SK-N-SH treated with all-trans-retinoic acid at 6 μM for 48 hours (cell line): ENCODE measurements around the gene METAP2.
"Not testable (repeated sequence)": the region's sequence is repeated elsewhere in the genome, so short reads cannot be mapped to it uniquely, and the experiment has no call there.

Experiments used
- ATAC-seq: fragments of 200-7000 bp; cut with Tn5 transposase; 3 replicates; pipeline ENCODE4 v1.9.1; 2020; ENCODE audit warnings: mild to moderate bottlenecking, moderate library complexity
- ARNTL ChIP-seq: fragments of 450-650 bp; formaldehyde crosslinking; IDR thresholded peaks from 2 replicates; pipeline ENCODE4 v1.5.0; 2020; ENCODE audit warnings: low read depth, mild to moderate bottlenecking, moderate library complexity, borderline replicate concordance
- BACH2 ChIP-seq: fragments of 250-450 bp; sonication (Bioruptor Pico); IDR thresholded peaks from 2 replicates; pipeline ENCODE4 v1.9.0; 2021; ENCODE audit warnings: mild to moderate bottlenecking, borderline replicate concordance
- CREB5 ChIP-seq: fragments of 250-450 bp; sonication (Bioruptor Pico); IDR thresholded peaks from 2 replicates; pipeline ENCODE4 v1.5.1; 2020; ENCODE audit warnings: low read depth, mild to moderate bottlenecking, moderate library complexity
- ESRRG ChIP-seq: fragments of 250-450 bp; sonication (Bioruptor Pico); IDR thresholded peaks from 2 replicates; pipeline ENCODE4 v1.6.1; 2021; ENCODE audit warnings: mild to moderate bottlenecking
- GLIS3 ChIP-seq: fragments of 250-450 bp; sonication (Bioruptor Pico); IDR thresholded peaks from 2 replicates; pipeline ENCODE4 v1.5.0; 2020; ENCODE audit warnings: mild to moderate bottlenecking, moderate library complexity
- ISL1 ChIP-seq: fragments of 250-450 bp; sonication (Bioruptor Pico); IDR thresholded peaks from 2 replicates; pipeline ENCODE4 v2.1.2; 2022; ENCODE audit warnings: mild to moderate bottlenecking, moderate library complexity
- OSR1 ChIP-seq: fragments of 250-450 bp; sonication (Bioruptor Pico); IDR thresholded peaks from 2 replicates; pipeline ENCODE4 v1.8.0; 2022; ENCODE audit warnings: moderate library complexity, mild to moderate bottlenecking, inconsistent platforms
- PPARA ChIP-seq: fragments of 250-450 bp; sonication (Bioruptor Pico); IDR thresholded peaks from 2 replicates; pipeline ENCODE4 v1.5.0; 2020; ENCODE audit warnings: mild to moderate bottlenecking, borderline replicate concordance
- RARB ChIP-seq: fragments of 250-450 bp; sonication (Bioruptor Pico); IDR thresholded peaks from 2 replicates; pipeline ENCODE4 v1.8.0; 2021; ENCODE audit warnings: mild to moderate bottlenecking, moderate library complexity
- SNAI2 ChIP-seq: fragments of 250-450 bp; sonication (Bioruptor Pico); IDR thresholded peaks from 2 replicates; pipeline ENCODE4 v1.5.0; 2020; ENCODE audit warnings: mild to moderate bottlenecking, moderate library complexity
- TOX ChIP-seq: fragments of 250-450 bp; sonication (Bioruptor Pico); IDR thresholded peaks from 2 replicates; pipeline ENCODE4 v1.8.0; 2021; ENCODE audit warnings: mild to moderate bottlenecking, moderate library complexity, borderline replicate concordance
- TSHZ2 ChIP-seq: fragments of 250-450 bp; sonication (Bioruptor Pico); IDR thresholded peaks from 2 replicates; pipeline ENCODE4 v1.5.0; 2020; ENCODE audit warnings: mild to moderate bottlenecking, moderate library complexity
- ZC3H10 ChIP-seq: fragments of 250-450 bp; sonication (Bioruptor Pico); IDR thresholded peaks from 2 replicates; pipeline ENCODE4 v1.5.1; 2021; ENCODE audit warnings: mild to moderate bottlenecking, moderate library complexity
- ZFP3 ChIP-seq: fragments of 250-450 bp; sonication (Bioruptor Pico); IDR thresholded peaks from 2 replicates; pipeline ENCODE4 v1.5.0; 2020; ENCODE audit warnings: mild to moderate bottlenecking, moderate library complexity
- ZFP30 ChIP-seq: fragments of 450-650 bp; formaldehyde crosslinking; IDR thresholded peaks from 2 replicates; pipeline ENCODE4 v1.5.0; 2022; ENCODE audit warnings: mild to moderate bottlenecking, moderate library complexity
- ZNF70 ChIP-seq: fragments of 450-650 bp; formaldehyde crosslinking; IDR thresholded peaks from 2 replicates; pipeline ENCODE4 v1.5.0; 2020; ENCODE audit warnings: mild to moderate bottlenecking, moderate library complexity
- TF ChIP-seq, protein P1 (sequence below): fragments of 250-450 bp; sonication (Bioruptor Pico); IDR thresholded peaks from 2 replicates; pipeline ENCODE4 v1.5.1; 2021; ENCODE audit warnings: mild to moderate bottlenecking, moderate library complexity

Gene METAP2

GRCh38 chr12:95445884-95446505 is 28.0 kb upstream of the METAP2 start:
- no peak for ATAC-seq
- TF ChIP-seq ESRRG = no peak
- TF ChIP-seq GLIS3 (CRISPR knock-in tag) = no peak
- TF ChIP-seq BACH2 = no peak
- no peak for TF ChIP-seq ZNF70 (CRISPR knock-in tag)
- no peak for TF ChIP-seq ARNTL (CRISPR knock-in tag)
- no peak for TF ChIP-seq OSR1 (CRISPR knock-in tag)
- no peak for TF ChIP-seq ZFP3 (CRISPR knock-in tag)
- no peak for TF ChIP-seq ZFP30 (CRISPR knock-in tag)
- TF ChIP-seq, protein P1, sequence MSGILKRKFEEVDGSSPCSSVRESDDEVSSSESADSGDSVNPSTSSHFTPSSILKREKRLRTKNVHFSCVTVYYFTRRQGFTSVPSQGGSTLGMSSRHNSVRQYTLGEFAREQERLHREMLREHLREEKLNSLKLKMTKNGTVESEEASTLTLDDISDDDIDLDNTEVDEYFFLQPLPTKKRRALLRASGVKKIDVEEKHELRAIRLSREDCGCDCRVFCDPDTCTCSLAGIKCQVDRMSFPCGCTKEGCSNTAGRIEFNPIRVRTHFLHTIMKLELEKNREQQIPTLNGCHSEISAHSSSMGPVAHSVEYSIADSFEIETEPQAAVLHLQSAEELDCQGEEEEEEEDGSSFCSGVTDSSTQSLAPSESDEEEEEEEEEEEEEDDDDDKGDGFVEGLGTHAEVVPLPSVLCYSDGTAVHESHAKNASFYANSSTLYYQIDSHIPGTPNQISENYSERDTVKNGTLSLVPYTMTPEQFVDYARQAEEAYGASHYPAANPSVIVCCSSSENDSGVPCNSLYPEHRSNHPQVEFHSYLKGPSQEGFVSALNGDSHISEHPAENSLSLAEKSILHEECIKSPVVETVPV (CRISPR knock-in tag) = no peak
- no peak for TF ChIP-seq SNAI2 (CRISPR knock-in tag)
- no peak for TF ChIP-seq RARB (CRISPR knock-in tag)
- TF ChIP-seq CREB5 = no peak
- TF ChIP-seq ISL1 (CRISPR knock-in tag) = no peak

DNA sequence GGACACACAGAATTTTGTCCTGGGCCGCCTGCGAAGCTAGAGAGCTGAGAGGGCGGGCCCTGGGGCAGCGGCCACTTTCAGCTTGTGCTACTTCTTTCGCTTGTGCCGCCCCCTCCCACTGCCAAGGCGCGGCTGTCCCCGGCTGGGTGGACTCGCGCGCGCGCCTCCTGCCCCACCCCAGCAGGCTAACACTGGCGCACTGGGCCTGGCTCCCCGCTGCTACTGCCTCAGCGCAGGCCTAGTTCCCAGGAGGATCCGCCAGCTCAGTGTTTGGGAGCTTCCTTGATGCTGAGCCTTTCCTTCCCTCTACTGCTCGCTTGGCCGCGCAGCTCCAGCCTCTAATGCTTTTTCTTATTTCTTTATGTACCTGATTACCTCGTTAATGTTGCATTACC is 27.4 kb upstream of the METAP2 start:
- ATAC-seq = no peak
- TF ChIP-seq BACH2 (no peak), RARB (CRISPR knock-in tag) (no peak), ZFP3 (CRISPR knock-in tag) (no peak), GLIS3 (CRISPR knock-in tag) (no peak), PPARA (CRISPR knock-in tag) (no peak), ZNF70 (CRISPR knock-in tag) (no peak), TOX (CRISPR knock-in tag) (no peak), ZC3H10 (CRISPR knock-in tag) (no peak), ESRRG (no peak), SNAI2 (CRISPR knock-in tag) (no peak), TSHZ2 (CRISPR knock-in tag) (no peak), ISL1 (CRISPR knock-in tag) (no peak)
- TF ChIP-seq, protein P1 (CRISPR knock-in tag) = no peak

- ATAC-seq = not testable (repeated sequence)
These were observed 24.3 kb upstream of the METAP2 start for GRCh38 chr12:95449656-95450055.

GRCh38 chr12:95452501-95452900 is 21.5 kb upstream of the METAP2 start:
- ATAC-seq = not testable (repeated sequence)

DNA sequence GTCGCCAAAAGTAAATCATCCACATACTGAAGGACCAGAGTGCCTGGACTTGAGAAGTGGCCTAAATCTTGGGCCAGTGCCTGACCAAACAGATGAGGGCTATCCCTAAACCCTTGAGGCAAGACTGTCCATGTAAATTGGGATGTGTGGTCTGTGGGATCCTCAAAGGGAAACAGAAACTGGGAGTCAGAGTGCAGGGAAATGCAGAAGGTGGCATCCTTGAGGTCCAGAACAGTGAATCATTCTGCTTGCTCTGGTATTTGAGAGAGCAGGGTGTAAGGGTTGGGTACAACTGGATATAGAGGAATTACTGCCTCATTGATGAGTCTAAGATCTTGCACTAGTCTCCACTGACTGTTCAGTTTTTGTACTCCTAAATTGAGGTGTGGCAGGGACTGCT is 20.1 kb upstream of the METAP2 start:
- ATAC-seq = not testable (repeated sequence)

GRCh38 chr12:95454780-95455215 is 19.2 kb upstream of the METAP2 start:
- ATAC-seq = not testable (repeated sequence)

DNA sequence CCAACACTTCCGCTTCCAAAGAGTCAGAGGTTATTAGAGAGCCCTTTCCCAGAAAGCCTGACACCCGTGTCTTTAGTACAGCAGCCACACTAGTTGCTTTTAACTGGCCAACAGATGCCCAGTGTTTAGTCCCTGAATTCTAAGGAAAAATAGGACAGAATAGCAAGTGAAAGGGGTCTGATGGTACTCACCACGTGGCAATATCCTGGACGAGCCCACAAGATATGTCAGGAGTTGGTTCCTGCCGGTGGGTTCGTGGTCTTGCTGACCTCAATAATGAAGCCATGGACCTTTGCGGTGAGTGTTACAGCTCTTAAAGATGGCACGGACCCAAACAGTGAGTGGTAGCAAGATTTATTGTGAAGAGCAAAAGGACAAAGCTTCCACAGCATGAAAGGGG is 16.3 kb upstream of the METAP2 start:
- not testable (repeated sequence) for ATAC-seq
